Activated gamma-delta T cell treated with anti-CD3 and anti-CD28 coated beads, Interleukin-2, amount 50 U/mL, for 16 hours (primary cell): ENCODE measurements around the gene CCDC71L.

Source experiments
- DNase-seq: peaks from one replicate; pipeline ENCODE4 v3.0.0-alpha.2; 2020; ENCODE audit warnings: low read depth

CCDC71L gene

GRCh38 chr7:106659166-106659962 is 1.6 kb downstream of the CCDC71L start:
- DNase-seq: no peak

GRCh38 chr7:106658316-106659165 is 2.4 kb downstream of the CCDC71L start:
- DNase-seq: no peak

GRCh38 chr7:106657085-106657991 is 3.6 kb downstream of the CCDC71L start:
- DNase-seq: no peak

- DNase-seq: no peak
Measured at GRCh38 chr7:106655703-106656498, 5.1 kb downstream of the CCDC71L start.

- no peak for DNase-seq
Measured at GRCh38 chr7:106653488-106653887, 7.5 kb downstream of the CCDC71L start.

- DNase-seq: no peak
Measured at GRCh38 chr7:106652909-106653308, 8.0 kb downstream of the CCDC71L start.

- DNase-seq: no peak
Measured at GRCh38 chr7:106652092-106652491, 8.9 kb downstream of the CCDC71L start.

- DNase-seq: no peak
Measured at GRCh38 chr7:106646256-106646655, 14.7 kb downstream of the CCDC71L start.

- DNase-seq: no peak
Measured at GRCh38 chr7:106644999-106645398, 16.0 kb downstream of the CCDC71L start.

GRCh38 chr7:106643216-106644000 is 17.6 kb downstream of the CCDC71L start:
- no peak for DNase-seq

GRCh38 chr7:106641416-106641815 is 19.5 kb downstream of the CCDC71L start:
- no peak for DNase-seq

- no peak for DNase-seq
Measured at GRCh38 chr7:106640368-106641141, 20.4 kb downstream of the CCDC71L start.

GRCh38 chr7:106639476-106640334 is 21.3 kb downstream of the CCDC71L start:
- DNase-seq: no peak

GRCh38 chr7:106635411-106635810 is 25.5 kb downstream of the CCDC71L start:
- DNase-seq: no peak

- no peak for DNase-seq
Measured at GRCh38 chr7:106634958-106635357, 26.0 kb downstream of the CCDC71L start.

GRCh38 chr7:106630648-106631047 is 30.3 kb downstream of the CCDC71L start:
- no peak for DNase-seq

GRCh38 chr7:106629516-106629915 is 31.4 kb downstream of the CCDC71L start:
- DNase-seq: no peak

GRCh38 chr7:106626376-106627164 is 34.4 kb downstream of the CCDC71L start:
- no peak for DNase-seq
